GM12874 (cell line): ENCODE measurements around the gene MADCAM1.

Experiments
- CTCF ChIP-seq: IDR thresholded peaks from 2 replicates; pipeline ENCODE4 v1.5.1; 2011; ENCODE audit warnings: low read depth, mild to moderate bottlenecking, control low read depth, low read length, moderate library complexity; ENCODE audit not compliant: insufficient read depth

Gene MADCAM1

DNA sequence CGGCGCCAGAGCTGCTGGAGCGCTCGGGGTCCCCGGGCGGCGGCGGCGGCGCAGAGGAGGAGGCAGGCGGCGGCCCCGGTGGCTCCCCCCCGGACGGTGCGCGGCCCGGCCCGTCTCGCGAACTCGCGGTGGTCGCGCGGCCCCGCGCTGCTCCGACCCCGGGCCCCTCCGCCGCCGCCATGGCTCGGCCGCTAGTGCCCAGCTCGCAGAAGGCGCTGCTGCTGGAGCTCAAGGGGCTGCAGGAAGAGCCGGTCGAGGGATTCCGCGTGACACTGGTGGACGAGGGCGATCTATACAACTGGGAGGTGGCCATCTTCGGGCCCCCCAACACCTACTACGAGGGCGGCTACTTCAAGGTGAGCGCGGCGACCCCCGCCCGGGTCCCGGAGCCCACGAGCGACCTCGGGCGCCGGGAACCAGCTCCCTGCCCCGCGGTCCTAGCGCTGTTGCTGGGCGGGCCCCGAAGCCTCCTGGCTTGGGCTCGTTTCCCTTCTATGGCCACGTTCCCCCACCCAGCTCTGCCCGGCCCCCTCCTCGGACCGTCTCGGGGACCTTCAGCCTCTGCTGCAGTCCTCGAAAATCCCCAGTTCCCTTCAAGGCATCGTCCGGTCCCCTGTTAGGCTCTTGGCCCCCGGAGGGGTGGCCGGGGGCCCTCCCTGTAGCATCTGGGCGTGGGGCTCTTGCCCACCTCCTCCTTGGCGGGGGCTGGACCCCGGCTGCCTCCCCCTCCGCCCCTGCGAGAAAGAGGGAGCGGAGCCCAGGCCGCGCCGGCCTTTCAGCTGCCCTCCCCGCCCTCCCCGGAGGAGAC is 35.7 kb downstream of the MADCAM1 start, which contains the start of gene CDC34:
CDC34 (plus strand) TSS at position 8 of the 808 bp plus-strand sequence; CDS start at position 180, 172 bp downstream.
- no peak for TF ChIP-seq CTCF

GRCh38 chr19:532561-533363 is 36.5 kb downstream of the MADCAM1 start:
- TF ChIP-seq CTCF: peak; percentile 43

GRCh38 chr19:533364-534058 is 37.2 kb downstream of the MADCAM1 start:
- no peak for TF ChIP-seq CTCF

DNA sequence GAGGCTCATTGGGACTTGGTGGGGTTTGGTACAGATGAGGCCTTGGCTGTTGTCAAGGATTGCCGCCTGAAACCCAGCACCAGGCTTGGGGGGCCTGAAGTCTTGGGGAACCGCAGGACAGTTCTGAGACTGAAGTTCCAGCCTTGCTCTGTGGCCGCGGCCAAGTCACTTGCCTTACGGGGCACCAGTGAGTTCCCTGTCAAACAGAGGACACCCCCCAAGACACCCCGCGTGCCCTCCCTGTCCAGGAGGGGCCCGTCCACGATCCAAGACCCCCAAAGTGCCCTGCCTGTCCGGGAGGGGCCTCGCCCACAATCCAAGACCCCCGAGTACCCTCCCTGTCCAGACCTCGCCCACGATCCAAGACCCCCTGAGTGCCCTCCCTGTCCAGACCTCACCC is 37.8 kb downstream of the MADCAM1 start:
- no peak for TF ChIP-seq CTCF

DNA sequence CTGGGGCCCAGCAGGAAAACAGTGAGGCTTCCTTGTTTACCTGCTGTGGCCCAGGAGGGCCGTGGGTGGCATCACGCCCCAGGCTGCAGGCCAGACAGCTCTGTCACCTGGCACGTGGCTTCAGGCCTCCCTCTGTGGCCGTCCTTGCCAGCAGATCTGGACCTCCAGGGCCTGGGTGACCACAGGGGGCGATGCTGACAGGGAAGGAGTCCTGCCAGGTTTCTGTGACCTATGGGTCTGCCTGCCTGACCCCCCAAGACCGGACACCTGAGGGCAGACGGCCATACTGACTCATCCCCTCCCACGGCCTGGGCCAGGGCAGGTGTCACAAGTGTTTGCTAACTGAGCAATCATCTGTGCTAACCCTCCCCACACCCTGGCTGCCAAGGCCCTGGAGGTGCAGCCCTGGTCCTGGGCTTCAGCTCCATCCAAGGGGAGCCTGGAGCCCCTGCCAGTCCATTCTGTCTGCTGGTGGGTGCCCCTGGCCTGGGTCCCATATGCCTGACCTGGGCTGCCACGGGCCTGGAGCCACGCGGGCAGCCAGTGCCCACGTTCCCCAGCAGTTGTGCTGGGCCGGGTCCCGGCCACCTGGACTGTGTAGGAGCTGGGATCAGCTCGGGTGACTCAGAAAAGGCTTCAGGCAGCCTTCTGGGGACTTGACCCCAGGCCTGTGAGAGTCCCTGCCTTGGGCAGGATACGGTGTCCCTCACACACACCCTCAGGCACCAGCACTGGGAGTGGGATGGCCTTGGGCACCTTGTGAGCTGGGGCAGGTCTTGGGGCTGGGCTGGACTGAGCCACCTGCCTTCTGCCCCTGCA is 38.9 kb downstream of the MADCAM1 start:
- no peak for TF ChIP-seq CTCF

GRCh38 chr19:536031-536880 is 40.0 kb downstream of the MADCAM1 start:
- no peak for TF ChIP-seq CTCF
